HCT116 (cell line): Measurements from ENCODE around the gene DIPK1A.

Source experiments
- CBX3 ChIP-seq: IDR thresholded peaks from 2 replicates; pipeline ENCODE4 v1.6.1; 2012; ENCODE audit warnings: low read depth
- CTCF ChIP-seq, 3 experiments: fragments of 200-600 bp in 1 of 3; sonication (generic) in 1 of 3; IDR thresholded peaks in 2 of 3; conservative IDR thresholded peaks in 1 of 3; 2 replicates each; pipeline ENCODE4 v1.5.1; 2012 to 2017; ENCODE audit warnings: low read depth in 2 of 3, low read length in 2 of 3, antibody characterized with exemption in 1 of 3, borderline replicate concordance in 1 of 3, control low read depth in 1 of 3, mild to moderate bottlenecking in 1 of 3, mixed read lengths in 1 of 3, mixed run types in 1 of 3, moderate library complexity in 1 of 3; ENCODE audit not compliant: insufficient read depth in 1 of 3
- EGR1 ChIP-seq: IDR thresholded peaks from 2 replicates; pipeline ENCODE4 v1.6.1; 2012; ENCODE audit warnings: low read depth
- EZH2 ChIP-seq: fragments of 200-600 bp; sonication (generic); IDR thresholded peaks from 2 replicates; pipeline ENCODE4 v1.6.1; 2017; ENCODE audit warnings: antibody characterized with exemption, mixed run types
- JUND ChIP-seq: IDR thresholded peaks from 2 replicates; pipeline ENCODE4 v1.6.1; 2012
- POLR2A ChIP-seq: IDR thresholded peaks from 2 replicates; pipeline ENCODE4 v1.7.0; 2011; ENCODE audit warnings: borderline replicate concordance; ENCODE audit not compliant: insufficient read depth, insufficient read length; ENCODE audit errors: extremely low read depth
- POLR2AphosphoS5 ChIP-seq: IDR thresholded peaks from 2 replicates; pipeline ENCODE4 v1.6.1; 2011; ENCODE audit warnings: mild to moderate bottlenecking, low read depth, low read length, moderate library complexity
- RAD21 ChIP-seq: IDR thresholded peaks from 2 replicates; pipeline ENCODE4 v1.6.1; 2012; ENCODE audit warnings: low read depth, mild to moderate bottlenecking
- SP1 ChIP-seq: IDR thresholded peaks from 2 replicates; pipeline ENCODE4 v1.6.1; 2012; ENCODE audit warnings: low read depth
- SRF ChIP-seq: IDR thresholded peaks from 2 replicates; pipeline ENCODE4 v1.6.1; 2012; ENCODE audit warnings: low read depth
- TCF7L2 ChIP-seq: IDR thresholded peaks from 2 replicates; pipeline ENCODE4 v1.7.0; 2011; ENCODE audit warnings: borderline replicate concordance, inconsistent platforms; ENCODE audit not compliant: insufficient read depth, insufficient read length; ENCODE audit errors: extremely low read depth
- YY1 ChIP-seq: IDR thresholded peaks from 2 replicates; pipeline ENCODE4 v1.6.1; 2011; ENCODE audit warnings: low read length, low read depth, moderate library complexity, mild to moderate bottlenecking; ENCODE audit not compliant: insufficient replicate concordance; ENCODE audit errors: extremely low read depth
- ZBTB33 ChIP-seq: IDR thresholded peaks from 2 replicates; pipeline ENCODE4 v1.6.1; 2011; ENCODE audit warnings: mild to moderate bottlenecking, low read length, moderate library complexity; ENCODE audit not compliant: insufficient replicate concordance; ENCODE audit errors: extremely low read depth
- ZFX ChIP-seq: fragments of 450-650 bp; IDR thresholded peaks from 2 replicates; pipeline ENCODE4 v1.6.1; 2017

GRCh38 chr1:92968138-92969032 lies 7.1 kb upstream of the DIPK1A start:
- no peak for TF ChIP-seq EGR1
- TF ChIP-seq POLR2AphosphoS5, result no peak
- no peak for TF ChIP-seq YY1
- peak; percentile 72 to 83 (median 75); a peak in 5 of 6 replicates for TF ChIP-seq CTCF (IDR thresholded peaks at IDR 0.05 in 2 of 3, conservative IDR thresholded peaks at IDR 0.05 in 1 of 3; ENCODE audit: borderline replicate concordance in 1 of 3, insufficient read depth in 1 of 3, low read depth in 2 of 3, low read length in 2 of 3)
- no peak for TF ChIP-seq EZH2
- no peak for TF ChIP-seq ZBTB33
- peak; percentile 71 for TF ChIP-seq RAD21
- TF ChIP-seq JUND, result no peak
- no peak for TF ChIP-seq SP1
- no peak for TF ChIP-seq POLR2A
- TF ChIP-seq ZFX, result no peak
- TF ChIP-seq SRF, result no peak
- no peak for TF ChIP-seq TCF7L2
- TF ChIP-seq CBX3, result no peak
